Tongue (tissue), 2 donors: ENCODE measurements around the gene GRIN3A. TPM values are rescaled to one million over a fixed set of nuclear protein-coding genes. Genes with fewer than 3 reads are reported as not detected.
A peak's percentile ranks its signal among the peaks of the same experiment; 100 is the strongest.

Experiments used
- DNase-seq: peaks from one replicate; pipeline ENCODE4 v3.0.0-alpha.2; 2015
- total RNA-seq: library from RNA; depleted of rRNA; stranded (reverse); fragments of >200 nt; gene quantifications from one replicate; pipeline ENCODE4 v1.2.3, GENCODE V29; 2014

GRIN3A gene
- total RNA-seq, 1 donor from 2014 or later = 0.21 TPM

DNA sequence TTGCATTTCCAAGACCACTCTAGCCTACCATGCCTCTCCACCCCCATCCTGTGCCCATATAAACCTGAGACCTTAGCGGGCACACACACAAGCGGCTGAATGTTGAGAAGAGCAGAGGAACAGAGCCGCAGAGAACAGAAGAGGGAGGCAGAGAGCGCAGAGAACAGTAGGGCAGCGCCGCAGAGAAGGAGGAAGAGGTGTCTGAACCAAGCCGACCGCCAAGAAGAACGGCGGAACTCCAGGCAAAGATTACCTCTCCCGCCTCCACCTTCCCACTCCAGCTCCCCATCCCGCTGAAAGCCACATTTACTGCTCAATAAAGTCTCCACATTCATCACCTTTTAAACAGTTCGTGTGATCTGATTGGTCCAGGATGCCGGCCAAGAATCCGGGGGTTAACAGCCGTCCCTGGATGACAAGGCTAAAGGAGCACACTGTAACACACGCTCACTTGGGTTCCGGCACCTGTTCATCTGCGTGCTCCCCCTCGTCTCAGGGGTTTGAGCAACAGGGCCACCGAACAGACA lies 33.2 kb downstream of the GRIN3A start:
- peak; percentile 64 for DNase-seq

GRCh38 chr9:101702257-101702656 lies 36.2 kb downstream of the GRIN3A start:
- no peak for DNase-seq

- DNase-seq = no peak
Measured at GRCh38 chr9:101693546-101694336, 44.7 kb downstream of the GRIN3A start.

- DNase-seq = no peak
Measured at GRCh38 chr9:101691657-101692056, 46.8 kb downstream of the GRIN3A start.

DNA sequence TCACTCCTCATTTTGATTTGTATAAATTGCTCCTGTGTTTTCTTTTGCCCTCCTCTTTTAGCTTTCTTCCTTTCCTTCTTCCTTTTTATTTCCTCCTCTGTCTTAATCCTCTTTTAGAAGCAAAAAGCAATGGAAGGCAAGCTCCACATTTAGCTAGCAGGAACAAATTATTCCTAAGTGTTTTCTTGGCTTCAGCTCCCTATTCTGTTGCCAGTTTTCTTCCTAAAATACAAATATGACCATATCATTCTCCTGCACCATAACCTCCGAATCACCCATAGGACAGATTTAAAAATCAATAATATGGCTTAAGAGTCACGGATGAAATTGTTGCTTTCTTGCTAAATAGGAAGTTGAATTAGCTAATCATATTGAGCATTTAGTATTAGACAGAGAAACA lies 49.4 kb downstream of the GRIN3A start:
- DNase-seq = no peak

- DNase-seq = no peak
Measured at GRCh38 chr9:101684665-101685064, 53.8 kb downstream of the GRIN3A start.

- no peak for DNase-seq
Measured at GRCh38 chr9:101683236-101683635, 55.2 kb downstream of the GRIN3A start.

DNA sequence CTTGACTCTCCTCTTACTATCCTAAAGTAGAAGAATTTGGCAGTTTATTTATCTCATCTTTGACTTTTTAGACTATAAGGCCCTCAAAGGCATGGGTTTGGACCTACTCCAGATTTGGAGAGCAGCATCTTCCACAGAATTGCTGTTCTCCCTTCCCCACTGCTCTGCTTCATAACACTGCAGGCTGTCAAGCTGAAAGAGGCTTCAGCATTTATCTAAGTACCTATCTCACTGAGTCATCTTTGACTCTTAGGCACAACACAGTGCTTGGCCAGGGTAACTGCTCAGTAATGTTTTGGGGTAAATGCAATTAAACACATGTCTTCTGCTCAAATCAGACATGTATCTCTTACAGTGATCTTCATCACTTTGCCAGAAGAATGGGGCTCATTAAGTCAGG lies 60.6 kb downstream of the GRIN3A start:
- no peak for DNase-seq

DNA sequence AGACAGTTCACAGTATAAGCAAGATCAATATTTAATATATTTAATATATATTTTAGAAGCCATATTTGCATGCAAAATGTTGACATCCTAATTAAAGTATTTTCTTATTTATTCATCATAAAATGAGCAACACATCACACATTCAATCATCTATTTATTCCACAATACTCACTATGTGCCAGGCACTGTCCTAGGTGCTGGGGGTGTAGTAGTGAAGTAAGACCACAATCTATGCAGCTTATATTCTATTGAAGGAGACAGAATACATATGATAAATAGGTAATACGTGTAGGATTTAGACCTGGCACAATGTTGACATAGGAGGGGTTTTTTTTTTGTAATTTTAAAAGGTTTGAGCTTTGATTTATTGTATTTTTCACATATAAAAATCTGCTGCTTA lies 63.1 kb downstream of the GRIN3A start:
- DNase-seq = no peak

- DNase-seq = no peak
Measured at GRCh38 chr9:101674165-101674564, 64.3 kb downstream of the GRIN3A start.

- DNase-seq = no peak
Measured at GRCh38 chr9:101673642-101674041, 64.8 kb downstream of the GRIN3A start.

- DNase-seq = no peak
Measured at GRCh38 chr9:101671567-101671966, 66.9 kb downstream of the GRIN3A start.

DNA sequence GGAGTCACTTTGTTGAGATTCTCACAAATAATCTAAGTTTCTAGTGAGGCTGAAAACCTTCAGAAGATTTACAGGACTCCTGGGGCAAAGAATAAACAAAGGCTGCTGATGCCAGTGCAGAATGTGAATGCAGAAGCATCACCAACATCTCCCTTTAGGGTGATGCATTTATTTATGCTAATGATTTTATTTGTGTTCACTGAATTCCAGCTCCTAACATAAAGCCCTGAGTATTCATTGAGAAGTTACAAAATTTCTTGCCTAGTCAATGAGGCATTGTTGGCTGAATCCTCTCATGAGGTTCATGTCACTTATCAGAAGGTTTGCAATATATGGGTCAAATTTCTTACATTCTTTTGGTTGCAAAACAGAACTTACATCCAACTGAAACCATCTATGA lies 70.0 kb downstream of the GRIN3A start:
- no peak for DNase-seq

GRCh38 chr9:101664453-101664852 lies 74.0 kb downstream of the GRIN3A start:
- DNase-seq = no peak

DNA sequence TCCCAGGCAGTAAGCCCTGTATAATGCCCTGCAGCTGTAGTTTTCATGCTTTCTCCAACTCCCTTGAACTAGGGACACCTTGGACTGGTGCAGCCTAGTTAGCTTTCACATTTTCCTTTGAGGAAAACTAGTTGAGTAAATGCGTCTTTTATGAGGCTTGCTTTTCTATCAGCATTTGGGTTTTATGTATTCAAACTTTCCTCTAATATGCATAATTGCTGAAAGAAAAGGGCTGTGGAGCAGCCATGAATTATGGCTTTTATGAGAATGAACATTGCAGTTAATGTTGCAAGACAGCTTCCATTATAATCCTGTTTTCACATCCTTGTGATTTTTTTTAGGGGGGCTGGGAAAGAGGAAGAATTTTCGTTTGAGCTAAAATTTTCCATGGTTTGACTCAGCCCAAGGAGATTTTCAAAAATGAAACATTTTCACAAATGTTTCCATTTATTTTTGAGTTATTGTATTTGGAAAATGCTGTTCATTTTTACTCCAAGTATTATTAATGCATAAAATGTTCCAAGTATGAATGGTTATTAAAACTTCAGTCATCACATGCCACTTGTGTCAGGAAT lies 85.8 kb downstream of the GRIN3A start:
- peak; percentile 8 for DNase-seq

DNA sequence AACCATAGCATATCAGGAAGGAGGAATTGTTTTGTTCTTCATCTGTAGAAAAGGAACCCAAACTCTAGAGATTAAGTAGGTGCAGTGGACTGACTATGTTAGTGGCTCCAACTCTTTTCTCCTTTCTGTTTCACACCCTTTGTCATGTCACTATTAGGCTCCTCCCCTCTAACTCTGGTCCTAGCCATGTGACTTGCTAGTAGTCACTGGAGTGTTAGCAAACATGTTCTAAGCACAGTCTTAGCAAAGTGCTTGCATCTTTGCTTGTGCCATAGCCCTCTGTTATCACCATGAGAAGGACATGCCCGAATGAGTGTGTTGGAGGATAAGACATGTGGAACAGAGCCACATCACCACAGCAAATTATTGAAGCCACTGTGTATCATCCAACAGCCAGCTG lies 88.3 kb downstream of the GRIN3A start:
- DNase-seq = no peak

DNA sequence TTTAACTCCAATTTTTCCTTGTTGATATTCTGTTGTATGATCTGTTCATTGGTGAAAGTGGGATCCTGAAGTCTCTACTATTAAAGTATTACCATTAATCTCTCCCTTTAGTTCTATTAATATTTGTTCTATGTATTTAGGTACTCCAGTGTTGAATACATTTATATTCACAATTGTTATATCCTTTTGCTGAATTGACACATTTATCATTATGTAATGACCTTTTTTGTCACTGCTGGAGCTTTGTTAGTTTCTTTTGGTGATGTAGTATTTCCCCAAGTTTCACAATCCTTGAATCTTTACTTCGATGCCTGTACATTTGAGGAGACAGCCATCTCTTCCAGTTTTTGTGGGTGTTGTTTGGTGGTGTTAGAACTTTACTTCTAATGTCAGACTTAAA lies 90.0 kb downstream of the GRIN3A start:
- DNase-seq = no peak

GRCh38 chr9:101639785-101640665 lies 98.4 kb downstream of the GRIN3A start:
- DNase-seq = no peak

GRCh38 chr9:101639311-101639710 lies 99.1 kb downstream of the GRIN3A start:
- DNase-seq = peak; percentile 4

- no peak for DNase-seq
Measured at GRCh38 chr9:101636247-101636646, 102.2 kb downstream of the GRIN3A start.

DNA sequence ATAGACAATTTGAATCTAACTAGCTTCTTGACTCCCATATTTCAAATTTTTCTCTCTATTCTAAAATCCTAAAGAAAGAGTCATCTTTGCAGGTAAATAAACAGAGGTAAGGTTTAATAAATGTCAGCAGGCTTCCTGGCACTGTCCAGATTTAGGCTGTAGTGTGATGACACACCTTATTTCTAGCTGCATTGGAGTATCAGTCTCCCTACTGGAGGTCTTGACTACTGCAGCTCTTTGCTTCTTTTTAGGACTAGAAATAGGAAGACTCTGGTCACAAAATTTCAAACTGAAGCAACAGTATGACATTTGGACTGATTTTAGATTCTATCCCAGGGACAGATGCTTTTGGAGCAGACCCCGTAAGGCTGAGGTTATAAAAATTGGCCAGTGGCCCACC lies 103.0 kb downstream of the GRIN3A start:
- no peak for DNase-seq

GRCh38 chr9:101634741-101635409 lies 103.6 kb downstream of the GRIN3A start:
- no peak for DNase-seq
